H9 (cell line): Measurements from ENCODE around the gene CHCHD6. TPM values are rescaled to one million over a fixed set of nuclear protein-coding genes. Genes with fewer than 3 reads are reported as not detected.

Source experiments
- DNase-seq: peaks from one replicate; pipeline ENCODE4 v3.0.0-alpha.2; 2017
- H2AFZ ChIP-seq: one replicate; pipeline ENCODE4 v1.6.1; 2013; ENCODE audit warnings: mild to moderate bottlenecking, low read length, control low read depth, moderate library complexity
- H2AK5ac ChIP-seq: 2 replicates; pipeline ENCODE4 v1.6.1; 2013; ENCODE audit warnings: low read length, control low read depth, mixed read lengths; ENCODE audit not compliant: insufficient read length
- H2BK120ac ChIP-seq: one replicate; pipeline ENCODE4 v1.6.1; 2013; ENCODE audit warnings: low read depth, mild to moderate bottlenecking, low read length, control low read depth, inconsistent platforms; ENCODE audit not compliant: poor library complexity, severe bottlenecking
- H2BK12ac ChIP-seq: 2 replicates; pipeline ENCODE4 v1.6.1; 2013; ENCODE audit warnings: low read length, control low read depth, mixed read lengths, low read depth; ENCODE audit not compliant: insufficient read length
- H2BK15ac ChIP-seq: 2 replicates; pipeline ENCODE4 v1.6.1; 2013; ENCODE audit warnings: low read depth, low read length, control low read depth
- H2BK20ac ChIP-seq: one replicate; pipeline ENCODE4 v1.6.1; 2013; ENCODE audit warnings: low read depth, mild to moderate bottlenecking, low read length, control low read depth, inconsistent platforms; ENCODE audit not compliant: poor library complexity, severe bottlenecking
- H2BK5ac ChIP-seq: 2 replicates; pipeline ENCODE4 v1.6.1; 2013; ENCODE audit warnings: low read length, control low read depth, mixed read lengths; ENCODE audit not compliant: insufficient read length
- H3K14ac ChIP-seq: 2 replicates; pipeline ENCODE4 v1.6.1; 2013; ENCODE audit warnings: low read length, control low read depth; ENCODE audit not compliant: insufficient read depth
- H3K18ac ChIP-seq: 2 replicates; pipeline ENCODE4 v1.6.1; 2013; ENCODE audit warnings: low read depth, mild to moderate bottlenecking, mixed read lengths, low read length, control low read depth; ENCODE audit not compliant: insufficient read length
- H3K23ac ChIP-seq: 2 replicates; pipeline ENCODE4 v1.6.1; 2013; ENCODE audit warnings: low read length, control low read depth, mixed read lengths, low read depth; ENCODE audit not compliant: insufficient read length
- H3K23me2 ChIP-seq: 2 replicates; pipeline ENCODE4 v1.6.1; 2013; ENCODE audit warnings: low read depth, mild to moderate bottlenecking, mixed read lengths, low read length, control low read depth; ENCODE audit not compliant: insufficient read length, poor library complexity, severe bottlenecking
- H3K27ac ChIP-seq: 2 replicates; pipeline ENCODE4 v1.5.1; 2013; ENCODE audit warnings: low read length, control low read depth, mixed read lengths, low read depth; ENCODE audit not compliant: insufficient read length
- H3K27me3 ChIP-seq: 2 replicates; pipeline ENCODE4 v1.6.1; 2013; ENCODE audit warnings: low read length, control low read depth, inconsistent platforms; ENCODE audit not compliant: insufficient read depth
- H3K4ac ChIP-seq: 2 replicates; pipeline ENCODE4 v1.6.1; 2013; ENCODE audit warnings: low read depth, mild to moderate bottlenecking, control low read depth, inconsistent platforms, low read length, moderate library complexity
- H3K4me1 ChIP-seq: 2 replicates; pipeline ENCODE4 v1.6.1; 2013; ENCODE audit warnings: low read length, control low read depth, inconsistent platforms; ENCODE audit not compliant: insufficient read depth
- H3K4me2 ChIP-seq: 2 replicates; pipeline ENCODE4 v1.6.1; 2013; ENCODE audit warnings: low read length, control low read depth, mixed read lengths; ENCODE audit not compliant: insufficient read length, insufficient read depth
- H3K56ac ChIP-seq: 2 replicates; pipeline ENCODE4 v1.6.1; 2013; ENCODE audit warnings: low read depth, mild to moderate bottlenecking, mixed read lengths, low read length, control low read depth; ENCODE audit not compliant: insufficient read length
- H3K79me1 ChIP-seq: 2 replicates; pipeline ENCODE4 v1.6.1; 2013; ENCODE audit warnings: low read depth, mild to moderate bottlenecking, moderate library complexity, low read length, control low read depth, inconsistent platforms; ENCODE audit not compliant: insufficient read depth, poor library complexity, severe bottlenecking
- H3K79me2 ChIP-seq: 2 replicates; pipeline ENCODE4 v1.6.1; 2013; ENCODE audit warnings: low read length, control low read depth, inconsistent platforms; ENCODE audit not compliant: insufficient read depth
- H3K9ac ChIP-seq: 2 replicates; pipeline ENCODE4 v1.6.1; 2013; ENCODE audit warnings: low read length, control low read depth, mixed read lengths; ENCODE audit not compliant: insufficient read length; ENCODE audit errors: extremely low read depth
- H3K9me3 ChIP-seq: one replicate; pipeline ENCODE4 v1.6.1; 2013; ENCODE audit warnings: low read depth, low read length, inconsistent platforms; ENCODE audit not compliant: control insufficient read depth
- H3T11ph ChIP-seq: one replicate; pipeline ENCODE4 v1.6.1; 2013; ENCODE audit warnings: mild to moderate bottlenecking, low read length, control low read depth, inconsistent platforms
- H4K20me1 ChIP-seq: one replicate; pipeline ENCODE4 v1.6.1; 2013; ENCODE audit not compliant: control insufficient read depth, insufficient read length, insufficient read depth
- H4K5ac ChIP-seq: 2 replicates; pipeline ENCODE4 v1.6.1; 2013; ENCODE audit warnings: low read depth, mild to moderate bottlenecking, mixed read lengths, low read length, control low read depth; ENCODE audit not compliant: insufficient read length
- H4K8ac ChIP-seq: replicated peaks from 2 replicates; pipeline ENCODE4 v1.6.1; 2013; ENCODE audit warnings: low read length, control low read depth, mixed read lengths, low read depth; ENCODE audit not compliant: insufficient read length
- H4K91ac ChIP-seq: 2 replicates; pipeline ENCODE4 v1.6.1; 2013; ENCODE audit warnings: low read depth, mild to moderate bottlenecking, moderate library complexity, mixed read lengths, low read length, control low read depth; ENCODE audit not compliant: insufficient read length
- H3K27ac Mint-ChIP-seq, 3 experiments: 2 replicates in 2 of 3; 3 replicates in 1 of 3; pipeline ENCODE4 v1.8.0; 2020 to 2021; ENCODE audit warnings: mixed read lengths in 3 of 3, mild to moderate bottlenecking in 1 of 3, moderate library complexity in 1 of 3
- H3K27me3 Mint-ChIP-seq: 2 replicates; pipeline ENCODE4 v1.8.0; 2021; ENCODE audit warnings: low read depth, mild to moderate bottlenecking, moderate library complexity, mixed read lengths
- H3K36me3 Mint-ChIP-seq, 3 experiments: 2 replicates in 2 of 3; 3 replicates in 1 of 3; pipeline ENCODE4 v1.8.0; 2020 to 2021; ENCODE audit warnings: low read depth in 3 of 3, mixed read lengths in 3 of 3; ENCODE audit not compliant: insufficient read depth in 1 of 3
- H3K4me1 Mint-ChIP-seq, 2 experiments: 2 replicates each; pipeline ENCODE4 v1.8.0; 2020; ENCODE audit warnings: mixed read lengths in 2 of 2
- H3K4me3 Mint-ChIP-seq, 2 experiments: 2 replicates in 1 of 2; 3 replicates in 1 of 2; pipeline ENCODE4 v1.8.0; 2020 to 2021; ENCODE audit warnings: mild to moderate bottlenecking in 2 of 2, mixed read lengths in 2 of 2, moderate library complexity in 1 of 2
- H3K9me3 Mint-ChIP-seq, 2 experiments: 2 replicates in 1 of 2; 3 replicates in 1 of 2; pipeline ENCODE4 v1.8.0; 2020; ENCODE audit warnings: mild to moderate bottlenecking in 2 of 2, mixed read lengths in 2 of 2, moderate library complexity in 1 of 2
- WGBS: extraction: QIAGEN DNeasy Blood & Tissue Kit; methylation state at CpG from one replicate; pipeline ENCODE4 v1.1.7; 2013; ENCODE audit warnings: missing lambda C conversion rate, low lambda C conversion rate, mixed read lengths; ENCODE audit not compliant: insufficient read length; ENCODE audit errors: extremely low coverage; 5-methylcytosine and 5-hydroxymethylcytosine counted together
- total RNA-seq: library from RNA; stranded (reverse); gene quantifications from 2 replicates; pipeline ENCODE4 v1.2.1, GENCODE V29; 2021
- TF ChIP-seq, protein P1 (sequence below): fragments of 200-600 bp; sonication (generic); conservative IDR thresholded peaks from 3 replicates; pipeline ENCODE4 v1.8.0; 2021; ENCODE audit warnings: antibody characterized with exemption, mild to moderate bottlenecking

The CHCHD6 gene
- total RNA-seq, 1 experiment from 2014 or later, result 34.2 TPM

DNA sequence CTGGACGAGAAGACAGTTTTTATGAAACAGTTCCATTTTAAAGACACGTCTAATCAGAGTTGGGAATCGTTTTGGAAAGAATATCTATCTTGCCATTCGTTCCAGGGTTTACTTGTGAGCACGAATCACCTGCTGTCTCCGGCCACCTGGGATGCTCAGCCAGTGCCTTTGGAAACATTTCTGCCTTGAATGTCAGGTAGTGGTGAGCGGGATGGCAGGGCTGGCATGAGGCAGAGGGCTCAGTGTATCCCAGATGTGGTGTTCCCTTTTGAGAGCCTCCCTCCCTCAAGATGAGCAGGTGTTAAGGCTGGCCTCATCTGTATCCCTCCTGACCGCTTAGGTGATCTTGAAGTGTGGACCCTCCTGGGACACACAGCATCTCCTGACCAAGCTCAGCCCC, 231.0 kb downstream of the CHCHD6 start:
- H4K8ac ChIP-seq, result no peak overlapping the region
- no peak overlapping the region for H3T11ph ChIP-seq
- no peaks in the 10 kb centered on the region for H4K20me1 ChIP-seq
- Mint-ChIP-seq H3K9me3 (no peaks in the 10 kb centered on the region), H3K4me3 (no peak overlapping the region), H3K4me1 (peaks cover 0 to 4% of the 10 kb centered on the region in 2 experiments; a peak in 2 of 4 replicates), H3K27ac (no peak overlapping the region), H3K36me3 (no peaks in the 10 kb centered on the region), H3K27me3 (no peaks in the 10 kb centered on the region)
- H3K4me1 ChIP-seq, result no peaks in the 10 kb centered on the region
- no peaks in the 10 kb centered on the region for H3K23me2 ChIP-seq
- no peak overlapping the region for H2BK20ac ChIP-seq
- H3K9ac ChIP-seq, result no peak overlapping the region
- H2BK5ac ChIP-seq, result no peak overlapping the region
- no peak overlapping the region for H2AK5ac ChIP-seq
- no peak overlapping the region for H3K18ac ChIP-seq
- H3K79me1 ChIP-seq, result no peaks in the 10 kb centered on the region
- DNase-seq, result no peak
- H3K56ac ChIP-seq, result no peak overlapping the region
- H3K4ac ChIP-seq, result no peak overlapping the region
- H3K27ac ChIP-seq, result no peak overlapping the region
- H4K91ac ChIP-seq, result no peak overlapping the region
- H3K9me3 ChIP-seq, result no peaks in the 10 kb centered on the region
- H3K27me3 ChIP-seq, result no peaks in the 10 kb centered on the region
- TF ChIP-seq, protein P1, sequence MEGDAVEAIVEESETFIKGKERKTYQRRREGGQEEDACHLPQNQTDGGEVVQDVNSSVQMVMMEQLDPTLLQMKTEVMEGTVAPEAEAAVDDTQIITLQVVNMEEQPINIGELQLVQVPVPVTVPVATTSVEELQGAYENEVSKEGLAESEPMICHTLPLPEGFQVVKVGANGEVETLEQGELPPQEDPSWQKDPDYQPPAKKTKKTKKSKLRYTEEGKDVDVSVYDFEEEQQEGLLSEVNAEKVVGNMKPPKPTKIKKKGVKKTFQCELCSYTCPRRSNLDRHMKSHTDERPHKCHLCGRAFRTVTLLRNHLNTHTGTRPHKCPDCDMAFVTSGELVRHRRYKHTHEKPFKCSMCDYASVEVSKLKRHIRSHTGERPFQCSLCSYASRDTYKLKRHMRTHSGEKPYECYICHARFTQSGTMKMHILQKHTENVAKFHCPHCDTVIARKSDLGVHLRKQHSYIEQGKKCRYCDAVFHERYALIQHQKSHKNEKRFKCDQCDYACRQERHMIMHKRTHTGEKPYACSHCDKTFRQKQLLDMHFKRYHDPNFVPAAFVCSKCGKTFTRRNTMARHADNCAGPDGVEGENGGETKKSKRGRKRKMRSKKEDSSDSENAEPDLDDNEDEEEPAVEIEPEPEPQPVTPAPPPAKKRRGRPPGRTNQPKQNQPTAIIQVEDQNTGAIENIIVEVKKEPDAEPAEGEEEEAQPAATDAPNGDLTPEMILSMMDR, result no peak
- H3K14ac ChIP-seq, result no peak overlapping the region
- H2AFZ ChIP-seq, result no peak overlapping the region
- no peak overlapping the region for H4K5ac ChIP-seq
- H2BK12ac ChIP-seq, result no peak overlapping the region
- H3K4me2 ChIP-seq, result no peak overlapping the region
- no peak overlapping the region for H2BK15ac ChIP-seq
- no peaks in the 10 kb centered on the region for H3K79me2 ChIP-seq
- H3K23ac ChIP-seq, result no peak overlapping the region
- no CpG with 5 or more reads among the region's 8 CpGs for WGBS
- H2BK120ac ChIP-seq, result no peak overlapping the region
